Mesenchymal stem cell (in vitro differentiated cells and primary cell): ENCODE results near the gene GCK.
"Not testable (repeated sequence)": the region's sequence is repeated elsewhere in the genome, so short reads cannot be mapped to it uniquely, and the experiment has no call there.

Experiments
- DNase-seq: peaks from one replicate; pipeline ENCODE4 v3.0.0-alpha.2; 2013
- H2AFZ ChIP-seq: one replicate; pipeline ENCODE4 v1.6.1; 2013; ENCODE audit warnings: low read depth, mild to moderate bottlenecking, control low read depth, inconsistent platforms, low read length, moderate library complexity
- H2AK5ac ChIP-seq: 2 replicates; pipeline ENCODE4 v1.6.1; 2013; ENCODE audit warnings: low read length, moderate library complexity, mild to moderate bottlenecking, inconsistent platforms; ENCODE audit not compliant: severe bottlenecking
- H2BK120ac ChIP-seq: one replicate; pipeline ENCODE4 v1.6.1; 2013; ENCODE audit warnings: low read depth, mild to moderate bottlenecking, inconsistent platforms, low read length, moderate library complexity
- H2BK12ac ChIP-seq, 2 experiments: one replicate each; pipeline ENCODE4 v1.6.1; 2013; ENCODE audit warnings: inconsistent platforms in 2 of 2, low read length in 2 of 2, mild to moderate bottlenecking in 2 of 2, moderate library complexity in 2 of 2, control low read depth in 1 of 2
- H2BK15ac ChIP-seq: one replicate; pipeline ENCODE4 v1.6.1; 2013; ENCODE audit warnings: mild to moderate bottlenecking, low read depth, inconsistent platforms; ENCODE audit not compliant: poor library complexity, severe bottlenecking
- H2BK5ac ChIP-seq: 2 replicates; pipeline ENCODE4 v1.6.1; 2013; ENCODE audit warnings: low read depth, mild to moderate bottlenecking, low read length, control low read depth, inconsistent platforms; ENCODE audit not compliant: poor library complexity, severe bottlenecking
- H3K14ac ChIP-seq, 2 experiments: one replicate each; pipeline ENCODE4 v1.6.1; 2013; ENCODE audit warnings: inconsistent platforms in 2 of 2, low read length in 2 of 2, control low read depth in 1 of 2, mild to moderate bottlenecking in 1 of 2, moderate library complexity in 1 of 2
- H3K18ac ChIP-seq, 2 experiments: one replicate each; pipeline ENCODE4 v1.6.1; 2013; ENCODE audit warnings: inconsistent platforms in 2 of 2, low read length in 2 of 2, control low read depth in 1 of 2, low read depth in 1 of 2, mild to moderate bottlenecking in 1 of 2
- H3K23ac ChIP-seq, 2 experiments: one replicate each; pipeline ENCODE4 v1.6.1; 2013; ENCODE audit warnings: inconsistent platforms in 2 of 2, low read length in 2 of 2, mild to moderate bottlenecking in 2 of 2, moderate library complexity in 2 of 2, control low read depth in 1 of 2
- H3K27ac ChIP-seq: 2 replicates; pipeline ENCODE4 v1.5.1; 2013; ENCODE audit warnings: mild to moderate bottlenecking, moderate library complexity, low read length, control low read depth, inconsistent platforms; ENCODE audit not compliant: poor library complexity, severe bottlenecking
- H3K27me3 ChIP-seq, 2 experiments: 2 replicates each; pipeline versions ENCODE4 v1.6.1 to v1.7.0; 2013; ENCODE audit warnings: low read length in 2 of 2, mild to moderate bottlenecking in 2 of 2, moderate library complexity in 2 of 2, control low read depth in 1 of 2, inconsistent platforms in 1 of 2; ENCODE audit not compliant: control insufficient read depth in 1 of 2, insufficient read depth in 1 of 2
- H3K36me3 ChIP-seq, 2 experiments: 2 replicates each; pipeline versions ENCODE4 v1.6.1 to v1.7.0; 2013; ENCODE audit warnings: low read length in 2 of 2, control low read depth in 1 of 2, inconsistent platforms in 1 of 2, low read depth in 1 of 2, mild to moderate bottlenecking in 1 of 2; ENCODE audit not compliant: insufficient read depth in 2 of 2, control insufficient read depth in 1 of 2
- H3K4ac ChIP-seq, 2 experiments: one replicate each; pipeline ENCODE4 v1.6.1; 2013; ENCODE audit warnings: inconsistent platforms in 2 of 2, low read length in 2 of 2, mild to moderate bottlenecking in 2 of 2, moderate library complexity in 2 of 2, control low read depth in 1 of 2, low read depth in 1 of 2
- H3K4me1 ChIP-seq: 2 replicates; pipeline ENCODE4 v1.6.1; 2013; ENCODE audit warnings: low read depth, low read length, control low read depth; ENCODE audit not compliant: control insufficient read depth, insufficient read depth
- H3K4me2 ChIP-seq: 2 replicates; pipeline ENCODE4 v1.6.1; 2013; ENCODE audit warnings: low read length, mild to moderate bottlenecking, inconsistent platforms; ENCODE audit not compliant: poor library complexity, severe bottlenecking
- H3K4me3 ChIP-seq, 2 experiments: 2 replicates each; pipeline versions ENCODE4 v1.5.1 to v1.7.0; 2013; ENCODE audit warnings: low read length in 2 of 2, mild to moderate bottlenecking in 2 of 2, control low read depth in 1 of 2, low read depth in 1 of 2; ENCODE audit not compliant: insufficient read depth in 1 of 2
- H3K79me1 ChIP-seq: replicated peaks from 2 replicates; pipeline ENCODE4 v1.6.1; 2013; ENCODE audit warnings: mild to moderate bottlenecking, control low read depth, low read length, inconsistent platforms; ENCODE audit not compliant: poor library complexity, severe bottlenecking
- H3K9ac ChIP-seq: 2 replicates; pipeline ENCODE4 v1.7.0; 2013; ENCODE audit warnings: mild to moderate bottlenecking, low read length, moderate library complexity
- H3K9me3 ChIP-seq: 2 replicates; pipeline ENCODE4 v1.7.0; 2013; ENCODE audit warnings: mild to moderate bottlenecking, low read length; ENCODE audit not compliant: control insufficient read depth
- H4K8ac ChIP-seq: one replicate; pipeline ENCODE4 v1.6.1; 2013; ENCODE audit warnings: inconsistent platforms, mild to moderate bottlenecking, low read length, moderate library complexity
- H4K91ac ChIP-seq: one replicate; pipeline ENCODE4 v1.6.1; 2013; ENCODE audit warnings: mild to moderate bottlenecking, low read length, inconsistent platforms
- WGBS: methylation state at CpG from one replicate; pipeline ENCODE4 v1.1.7; 2013; ENCODE audit warnings: mixed read lengths; 5-methylcytosine and 5-hydroxymethylcytosine counted together

Gene GCK

GRCh38 chr7:44172352-44172751 is 16.9 kb downstream of the GCK start:
- Histone ChIP-seq H3K79me1 (no peaks in the 10 kb centered on the region), H3K36me3 (no peaks in the 10 kb centered on the region), H2BK120ac (no peak overlapping the region), H3K23ac (no peak overlapping the region), H3K4me2 (no peak overlapping the region), H2BK12ac (no peak overlapping the region), H3K4me1 (peaks cover 10% of the 10 kb centered on the region), H2AFZ (no peak overlapping the region), H4K8ac (no peak overlapping the region), H3K4ac (no peak overlapping the region), H3K27ac (no peak overlapping the region), H3K27me3 (peaks cover 0 to 27% of the 10 kb centered on the region in 2 experiments), H2BK5ac (no peak overlapping the region), H3K18ac (no peak overlapping the region), H2BK15ac (no peak overlapping the region), H3K4me3 (no peak overlapping the region), H3K9ac (no peak overlapping the region), H3K9me3 (no peaks in the 10 kb centered on the region), H4K91ac (no peak overlapping the region), H2AK5ac (no peak overlapping the region), H3K14ac (no peak overlapping the region)
- no peak for DNase-seq

- not testable (repeated sequence) for H3K27ac ChIP-seq, H3K14ac ChIP-seq, H3K18ac ChIP-seq, H4K91ac ChIP-seq, H3K4me3 ChIP-seq, H4K8ac ChIP-seq, DNase-seq, H3K23ac ChIP-seq, H2AFZ ChIP-seq, H2AK5ac ChIP-seq, H2BK5ac ChIP-seq, H2BK15ac ChIP-seq, H3K9me3 ChIP-seq, H3K4me2 ChIP-seq, H3K9ac ChIP-seq, H3K79me1 ChIP-seq, H3K36me3 ChIP-seq, H3K4me1 ChIP-seq, H3K4ac ChIP-seq, H2BK12ac ChIP-seq, H2BK120ac ChIP-seq
- H3K27me3 ChIP-seq = peaks cover 0 to 24% of the 10 kb centered on the region in 2 experiments
- WGBS = 83% methylated on average over 8 of the region's 9 CpGs
These were observed 17.3 kb downstream of the GCK start for GRCh38 chr7:44171901-44172300.

GRCh38 chr7:44167920-44168319 is 21.3 kb downstream of the GCK start:
- no peak overlapping the region for H3K23ac ChIP-seq
- H3K36me3 ChIP-seq = no peaks in the 10 kb centered on the region
- H4K91ac ChIP-seq = no peak overlapping the region
- H3K14ac ChIP-seq = no peak overlapping the region
- no peak overlapping the region for H2AK5ac ChIP-seq
- H2AFZ ChIP-seq = no peak overlapping the region
- no peaks in the 10 kb centered on the region for H3K9me3 ChIP-seq
- H3K27ac ChIP-seq = no peak overlapping the region
- peaks cover 4% of the 10 kb centered on the region for H3K4me1 ChIP-seq
- no peak overlapping the region for H3K18ac ChIP-seq
- H2BK15ac ChIP-seq = no peak overlapping the region
- H2BK5ac ChIP-seq = no peak overlapping the region
- H3K4ac ChIP-seq = no peak overlapping the region
- no peaks in the 10 kb centered on the region for H3K27me3 ChIP-seq
- no peak overlapping the region for H3K4me3 ChIP-seq
- no peak overlapping the region for H3K9ac ChIP-seq
- no peak overlapping the region for H2BK120ac ChIP-seq
- no peak overlapping the region for H3K4me2 ChIP-seq
- H2BK12ac ChIP-seq = no peak overlapping the region
- H4K8ac ChIP-seq = no peak overlapping the region
- DNase-seq = no peak
- H3K79me1 ChIP-seq = no peaks in the 10 kb centered on the region

GRCh38 chr7:44163591-44163990 is 25.6 kb downstream of the GCK start:
- H4K8ac ChIP-seq = no peak overlapping the region
- no peaks in the 10 kb centered on the region for H3K9me3 ChIP-seq
- no peak overlapping the region for H2AFZ ChIP-seq
- peak overlapping the region; percentile 13 for H3K4me2 ChIP-seq
- no peak overlapping the region for H2BK15ac ChIP-seq
- no peak overlapping the region for H2AK5ac ChIP-seq
- peaks cover 9% of the 10 kb centered on the region for H3K4me1 ChIP-seq
- no peak overlapping the region for H3K4me3 ChIP-seq
- no peak overlapping the region for H3K18ac ChIP-seq
- WGBS = 29% methylated on average over 1 of the region's 1 CpG
- no peak overlapping the region for H3K4ac ChIP-seq
- no peaks in the 10 kb centered on the region for H3K36me3 ChIP-seq
- no peak overlapping the region for H3K9ac ChIP-seq
- peak overlapping the region; percentile 98 for H3K27ac ChIP-seq
- H2BK5ac ChIP-seq = no peak overlapping the region
- H3K23ac ChIP-seq = no peak overlapping the region
- H3K79me1 ChIP-seq = no peaks in the 10 kb centered on the region
- DNase-seq = peak; percentile 88
- H4K91ac ChIP-seq = no peak overlapping the region
- H3K14ac ChIP-seq = no peak overlapping the region
- H3K27me3 ChIP-seq = no peaks in the 10 kb centered on the region
- H2BK120ac ChIP-seq = no peak overlapping the region
- H2BK12ac ChIP-seq = no peak overlapping the region
